GM12873 (cell line): ENCODE data around the gene ORAI3.

Source experiments
- CTCF ChIP-seq: IDR thresholded peaks from 2 replicates; pipeline ENCODE4 v1.5.1; 2012; ENCODE audit warnings: low read depth, mild to moderate bottlenecking, moderate library complexity, low read length, control low read depth; ENCODE audit not compliant: insufficient read depth; ENCODE audit errors: missing control alignments

ORAI3 gene

GRCh38 chr16:30948667-30949649 is at the start of gene ORAI3:
TSS of gene ORAI3 (plus strand) at chr16:30949068. CDS start at chr16:30949290, 222 bp downstream.
- TF ChIP-seq CTCF = no peak

GRCh38 chr16:30899794-30900193 is 49.1 kb upstream of the ORAI3 start:
- TF ChIP-seq CTCF = no peak

GRCh38 chr16:30900588-30900987 is 48.3 kb upstream of the ORAI3 start:
- no peak for TF ChIP-seq CTCF

GRCh38 chr16:30901201-30902028 is 47.5 kb upstream of the ORAI3 start:
- TF ChIP-seq CTCF = no peak

GRCh38 chr16:30902029-30902972 is 46.6 kb upstream of the ORAI3 start:
- TF ChIP-seq CTCF = peak; percentile 49

- TF ChIP-seq CTCF = no peak
Measured at GRCh38 chr16:30903002-30903401, 45.9 kb upstream of the ORAI3 start.
